Measurements from ENCODE around the gene CD82. TPM values are rescaled to one million over a fixed set of nuclear protein-coding genes. Genes with fewer than 3 reads are reported as not detected.

Gene CD82
- total and polyA plus RNA-seq, 2 experiments from 2014 or later: 4.8 to 6.0 TPM

DNA sequence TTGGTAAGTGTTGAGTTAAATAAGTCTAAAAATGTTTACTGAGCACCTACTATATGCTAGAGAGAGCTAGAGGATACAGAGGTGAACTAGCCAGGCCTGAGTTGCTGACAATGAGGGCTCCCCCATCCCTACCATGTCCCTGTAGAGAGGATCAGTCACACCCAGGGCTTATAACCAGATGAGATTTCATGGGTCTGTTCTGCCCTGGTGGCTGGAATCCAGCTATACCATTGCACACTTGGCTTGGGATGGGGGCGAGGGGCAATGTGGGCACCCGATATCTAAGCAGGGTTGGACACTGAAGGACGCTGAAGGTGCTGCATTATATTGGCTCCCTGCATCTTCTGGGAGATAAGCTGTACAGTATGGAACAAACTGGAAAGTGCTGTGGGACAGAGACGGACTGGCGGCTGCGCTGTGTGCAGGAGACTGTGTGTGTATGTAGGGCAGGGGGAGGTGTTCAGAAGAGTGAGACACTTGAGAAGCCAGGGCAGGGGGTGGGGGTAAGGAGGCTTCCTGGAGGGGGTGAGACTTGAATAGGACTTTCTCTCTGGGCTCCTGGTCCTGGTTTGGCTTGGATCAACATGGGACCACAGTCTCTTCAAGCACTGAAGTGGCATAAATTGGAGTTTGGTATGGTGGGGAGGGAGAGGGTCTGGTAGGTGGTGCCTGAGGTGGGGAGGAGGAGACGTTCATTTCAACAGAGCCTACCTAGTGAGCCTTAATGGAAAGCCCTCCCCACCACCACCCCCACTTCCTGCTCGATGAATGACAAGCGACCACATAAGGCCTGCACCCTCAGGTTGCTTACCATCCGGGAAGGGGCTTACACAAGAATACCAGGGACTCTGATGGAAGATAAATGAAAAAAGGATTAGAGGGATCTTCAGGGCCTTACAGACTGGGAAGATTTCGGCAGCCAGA is 1.8 kb downstream of the CD82 start:
- Histone ChIP-seq H3K9me3 (ENCODE audit: low read depth) (no peaks in the 10 kb centered on the region), H3K27me3 (replicated peaks; ENCODE audit: insufficient read depth) (no peaks in the 10 kb centered on the region), H3F3A (ENCODE audit: insufficient read depth) (peaks cover 26% of the 10 kb centered on the region), H3K4me2 (ENCODE audit: unreplicated experiment) (no peak overlapping the region), H3K27ac (no peak overlapping the region), H3K36me3 (ENCODE audit: low read depth) (no peaks in the 10 kb centered on the region), H3K79me2 (ENCODE audit: insufficient read depth) (no peaks in the 10 kb centered on the region), H2AFZ (no peak overlapping the region), H3K9ac (no peak overlapping the region), H3K4me1 (ENCODE audit: insufficient read depth) (peaks cover 28% of the 10 kb centered on the region), H3K9me2 (ENCODE audit: insufficient read depth) (no peaks in the 10 kb centered on the region), H3K4me3 (no peak overlapping the region), H4K20me1 (ENCODE audit: insufficient read depth) (no peaks in the 10 kb centered on the region)
- in situ Hi-C loops (cut with MboI): loop anchor here (10.0 kb wide), 1 partner anchor 338 kb away; no protein-coding TSS in a partner anchor
- DNase-seq: no peak
- 94% methylated on average over 11 of the region's 11 CpGs for WGBS, 2 experiments (ENCODE audit: low coverage in 1 of 2, low lambda C conversion rate in 2 of 2, missing lambda C conversion rate in 2 of 2)
- TF ChIP-seq EZH2phosphoT487 (IDR thresholded peaks at IDR 0.05; ENCODE audit: insufficient read depth, low read depth) (no peak), EZH2 (IDR thresholded peaks at IDR 0.05; ENCODE audit: insufficient read depth, poor library complexity, severe bottlenecking) (no peak)

- no peak for DNase-seq
- no peaks in the 10 kb centered on the region for H3K9me2 ChIP-seq (ENCODE audit: insufficient read depth)
- H3K27me3 ChIP-seq (replicated peaks; ENCODE audit: insufficient read depth): no peaks in the 10 kb centered on the region
- H3K4me3 ChIP-seq: no peak overlapping the region
- no peak overlapping the region for H2AFZ ChIP-seq
- peaks cover 26% of the 10 kb centered on the region for H3F3A ChIP-seq (ENCODE audit: insufficient read depth)
- 91 to 93% methylated on average over 4 of the region's 4 CpGs for WGBS, 2 experiments (ENCODE audit: low coverage in 1 of 2, low lambda C conversion rate in 2 of 2, missing lambda C conversion rate in 2 of 2)
- in situ Hi-C loops (cut with MboI): loop anchor here (10.0 kb wide), 1 partner anchor 337 kb away; no protein-coding TSS in a partner anchor
- no peaks in the 10 kb centered on the region for H4K20me1 ChIP-seq (ENCODE audit: insufficient read depth)
- no peak for TF ChIP-seq EZH2phosphoT487 (IDR thresholded peaks at IDR 0.05; ENCODE audit: insufficient read depth, low read depth)
- no peak for TF ChIP-seq EZH2 (IDR thresholded peaks at IDR 0.05; ENCODE audit: insufficient read depth, poor library complexity, severe bottlenecking)
- H3K9me3 ChIP-seq (ENCODE audit: low read depth): no peaks in the 10 kb centered on the region
- H3K36me3 ChIP-seq (ENCODE audit: low read depth): no peaks in the 10 kb centered on the region
- H3K79me2 ChIP-seq (ENCODE audit: insufficient read depth): no peaks in the 10 kb centered on the region
- H3K4me2 ChIP-seq (ENCODE audit: unreplicated experiment): no peak overlapping the region
- H3K9ac ChIP-seq: no peak overlapping the region
- no peak overlapping the region for H3K27ac ChIP-seq
- H3K4me1 ChIP-seq (ENCODE audit: insufficient read depth): peaks cover 28% of the 10 kb centered on the region
Measured at GRCh38 chr11:44567876-44568256, 2.4 kb downstream of the CD82 start.

GRCh38 chr11:44568331-44568657 is 2.8 kb downstream of the CD82 start:
- no peaks in the 10 kb centered on the region for H3K9me2 ChIP-seq (ENCODE audit: insufficient read depth)
- no peak overlapping the region for H3K4me3 ChIP-seq
- no peak overlapping the region for H3K4me2 ChIP-seq (ENCODE audit: unreplicated experiment)
- peaks cover 26% of the 10 kb centered on the region for H3F3A ChIP-seq (ENCODE audit: insufficient read depth)
- H3K9me3 ChIP-seq (ENCODE audit: low read depth): no peaks in the 10 kb centered on the region
- 100% methylated on average over 1 to 4 of the region's 4 CpGs for WGBS, 2 experiments (ENCODE audit: low coverage in 1 of 2, low lambda C conversion rate in 2 of 2, missing lambda C conversion rate in 2 of 2)
- no peaks in the 10 kb centered on the region for H4K20me1 ChIP-seq (ENCODE audit: insufficient read depth)
- peaks cover 28% of the 10 kb centered on the region for H3K4me1 ChIP-seq (ENCODE audit: insufficient read depth)
- no peaks in the 10 kb centered on the region for H3K27me3 ChIP-seq (replicated peaks; ENCODE audit: insufficient read depth)
- H2AFZ ChIP-seq: no peak overlapping the region
- H3K27ac ChIP-seq: no peak overlapping the region
- no peaks in the 10 kb centered on the region for H3K36me3 ChIP-seq (ENCODE audit: low read depth)
- no peaks in the 10 kb centered on the region for H3K79me2 ChIP-seq (ENCODE audit: insufficient read depth)
- in situ Hi-C loops (cut with MboI): loop anchor here (10.0 kb wide), 1 partner anchor 337 kb away; no protein-coding TSS in a partner anchor
- DNase-seq: no peak
- H3K9ac ChIP-seq: no peak overlapping the region
- TF ChIP-seq EZH2phosphoT487 (IDR thresholded peaks at IDR 0.05; ENCODE audit: insufficient read depth, low read depth) (no peak), EZH2 (IDR thresholded peaks at IDR 0.05; ENCODE audit: insufficient read depth, poor library complexity, severe bottlenecking) (no peak)

DNA sequence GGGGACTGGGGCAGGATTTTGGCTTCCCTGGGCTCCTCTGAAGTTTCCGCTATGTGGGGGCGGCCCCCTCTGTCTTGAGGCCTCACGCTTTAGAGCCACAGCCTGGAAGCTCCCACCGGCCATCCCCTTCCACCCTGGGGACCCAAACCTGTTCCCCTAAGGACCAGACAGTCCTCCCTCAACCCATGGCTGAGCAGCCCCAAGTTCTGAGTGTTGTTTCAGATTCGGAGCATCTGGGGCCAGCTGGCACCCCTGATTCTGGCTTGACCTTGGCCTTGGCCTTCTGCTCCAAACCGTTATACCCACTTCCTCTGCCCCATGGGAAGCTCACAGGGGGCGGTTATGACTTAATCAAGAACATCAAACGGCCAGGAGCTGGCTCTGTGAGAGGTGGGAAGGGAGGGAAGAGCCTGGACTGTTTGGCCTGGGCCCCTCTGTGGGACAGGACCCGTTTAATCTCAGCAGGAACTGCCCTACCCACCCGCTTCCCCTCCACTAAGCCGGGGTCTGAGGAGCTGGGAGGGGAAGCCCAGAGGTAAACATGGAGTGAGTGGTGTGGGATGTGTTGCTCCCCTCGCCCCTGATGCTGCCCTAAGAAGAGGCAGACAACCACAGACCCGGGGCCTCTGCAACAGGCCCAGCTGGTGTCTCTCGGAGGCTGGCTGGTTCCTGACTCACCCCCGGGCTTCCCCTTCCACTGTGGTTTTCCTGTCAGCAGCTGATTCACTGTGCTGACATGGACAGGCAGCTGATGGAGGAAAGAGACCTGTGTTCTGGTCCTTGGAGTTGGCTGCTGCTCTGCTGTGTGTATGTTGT is 3.4 kb downstream of the CD82 start:
- no peaks in the 10 kb centered on the region for H3K79me2 ChIP-seq (ENCODE audit: insufficient read depth)
- in situ Hi-C loops (cut with MboI): loop anchor here (10.0 kb wide), 1 partner anchor 336 kb away; no protein-coding TSS in a partner anchor

More for the DNA sequence above, 3.4 kb downstream of the CD82 start:
- TF ChIP-seq EZH2phosphoT487 (IDR thresholded peaks at IDR 0.05; ENCODE audit: insufficient read depth, low read depth) (no peak), EZH2 (IDR thresholded peaks at IDR 0.05; ENCODE audit: insufficient read depth, poor library complexity, severe bottlenecking) (no peak)
- Histone ChIP-seq H3K27me3 (replicated peaks; ENCODE audit: insufficient read depth) (no peaks in the 10 kb centered on the region), H3K9me3 (ENCODE audit: low read depth) (no peaks in the 10 kb centered on the region), H4K20me1 (ENCODE audit: insufficient read depth) (no peaks in the 10 kb centered on the region), H3K4me1 (ENCODE audit: insufficient read depth) (peaks cover 22% of the 10 kb centered on the region), H3K36me3 (ENCODE audit: low read depth) (no peaks in the 10 kb centered on the region), H3K27ac (peak overlapping the region; percentile 63), H2AFZ (no peak overlapping the region), H3K4me3 (no peak overlapping the region), H3K9ac (peak overlapping the region; percentile 60), H3K4me2 (ENCODE audit: unreplicated experiment) (no peak overlapping the region), H3K9me2 (ENCODE audit: insufficient read depth) (no peaks in the 10 kb centered on the region), H3F3A (ENCODE audit: insufficient read depth) (peaks cover 24% of the 10 kb centered on the region)
- 28 to 31% methylated on average over 13 to 15 of the region's 15 CpGs for WGBS, 2 experiments (ENCODE audit: low coverage in 1 of 2, low lambda C conversion rate in 2 of 2, missing lambda C conversion rate in 2 of 2)
- DNase-seq: peak; percentile 96

Data from GM23248 (cell line).